Mucosa of rectum (tissue), 2 donors: ENCODE data around the gene C6orf120.
"Not testable (repeated sequence)": the region's sequence is repeated elsewhere in the genome, so short reads cannot be mapped to it uniquely, and the experiment has no call there.

Source experiments
- H3K27ac ChIP-seq, 2 donors: one replicate each; pipeline ENCODE4 v1.7.0; 2013; ENCODE audit warnings: inconsistent platforms in 2 of 2, low read depth in 2 of 2, low read length in 2 of 2
- H3K27me3 ChIP-seq, 2 donors: one replicate each; pipeline ENCODE4 v1.7.0; 2013; ENCODE audit warnings: low read length in 2 of 2; ENCODE audit not compliant: control insufficient read depth in 2 of 2, insufficient read depth in 2 of 2
- H3K36me3 ChIP-seq, 2 donors: one replicate each; pipeline ENCODE4 v1.7.0; 2013; ENCODE audit warnings: low read length in 2 of 2; ENCODE audit not compliant: control insufficient read depth in 2 of 2, insufficient read depth in 2 of 2
- H3K4me1 ChIP-seq, 2 donors: one replicate each; pipeline ENCODE4 v1.7.0; 2013; ENCODE audit warnings: low read length in 2 of 2, mild to moderate bottlenecking in 1 of 2; ENCODE audit not compliant: control insufficient read depth in 2 of 2, insufficient read depth in 2 of 2
- H3K4me3 ChIP-seq, 2 donors: one replicate each; pipeline ENCODE4 v1.7.0; 2013; ENCODE audit warnings: low read length in 2 of 2
- H3K9ac ChIP-seq, 2 donors: one replicate each; pipeline ENCODE4 v1.7.0; 2013; ENCODE audit warnings: low read length in 2 of 2, low read depth in 1 of 2, mild to moderate bottlenecking in 1 of 2
- H3K9me3 ChIP-seq, 2 donors: one replicate each; pipeline ENCODE4 v1.7.0; 2013; ENCODE audit warnings: low read length in 2 of 2; ENCODE audit not compliant: control insufficient read depth in 2 of 2
- donor health status: healthy.
- donor health status: Normal muscosa, but diverticular disease.

Gene C6orf120

DNA sequence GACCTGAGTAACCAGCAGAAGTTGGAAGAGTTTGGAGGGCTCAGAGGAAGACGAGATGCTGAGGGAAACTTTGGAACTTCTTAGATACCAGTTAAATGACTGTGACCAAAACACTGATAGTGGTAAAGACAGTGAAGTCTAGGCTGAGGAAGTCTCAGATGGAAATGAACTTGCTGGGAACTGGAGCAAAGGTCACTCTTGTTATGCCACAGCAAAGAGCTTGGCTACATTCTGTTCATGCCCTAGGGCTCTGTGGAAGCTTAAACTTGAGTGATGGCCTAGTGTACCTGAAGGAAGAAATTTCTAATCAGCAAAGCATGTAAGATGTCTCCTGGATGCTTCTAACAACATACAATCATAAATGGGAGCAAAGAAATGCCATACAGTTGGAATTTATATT lies 24.8 kb upstream of the C6orf120 start:
- no peak overlapping the region for H3K27ac ChIP-seq
- H3K27me3 ChIP-seq: no peaks in the 10 kb centered on the region
- H3K36me3 ChIP-seq: peaks cover 0 to 11% of the 10 kb centered on the region in 2 donors
- H3K9ac ChIP-seq: no peak overlapping the region
- no peak overlapping the region for H3K4me3 ChIP-seq
- no peaks in the 10 kb centered on the region for H3K4me1 ChIP-seq
- H3K9me3 ChIP-seq: no peaks in the 10 kb centered on the region

DNA sequence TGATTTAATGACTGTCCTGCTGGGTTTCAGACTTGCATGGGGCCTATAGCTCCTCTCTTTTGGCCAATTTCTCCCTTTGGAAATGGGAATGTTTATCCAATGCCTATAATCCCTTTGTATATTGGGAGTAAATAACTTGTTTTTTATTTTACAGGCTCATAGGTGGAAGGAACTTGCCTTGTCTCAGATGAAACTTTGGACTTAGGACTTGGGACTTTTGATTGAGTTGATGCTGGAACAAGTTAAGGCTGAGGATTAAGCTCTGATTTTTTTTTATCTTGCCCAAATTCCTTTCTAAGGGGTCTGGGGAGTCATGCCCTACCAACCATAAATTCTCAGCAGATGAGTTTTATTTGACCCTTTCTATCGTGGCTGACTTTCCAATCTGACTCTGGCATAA lies 23.6 kb upstream of the C6orf120 start:
- H3K9ac ChIP-seq: no peak overlapping the region
- no peak overlapping the region for H3K27ac ChIP-seq
- no peaks in the 10 kb centered on the region for H3K4me1 ChIP-seq
- no peak overlapping the region for H3K4me3 ChIP-seq
- no peaks in the 10 kb centered on the region for H3K9me3 ChIP-seq
- peaks cover 0 to 16% of the 10 kb centered on the region in 2 donors for H3K36me3 ChIP-seq
- no peaks in the 10 kb centered on the region for H3K27me3 ChIP-seq

DNA sequence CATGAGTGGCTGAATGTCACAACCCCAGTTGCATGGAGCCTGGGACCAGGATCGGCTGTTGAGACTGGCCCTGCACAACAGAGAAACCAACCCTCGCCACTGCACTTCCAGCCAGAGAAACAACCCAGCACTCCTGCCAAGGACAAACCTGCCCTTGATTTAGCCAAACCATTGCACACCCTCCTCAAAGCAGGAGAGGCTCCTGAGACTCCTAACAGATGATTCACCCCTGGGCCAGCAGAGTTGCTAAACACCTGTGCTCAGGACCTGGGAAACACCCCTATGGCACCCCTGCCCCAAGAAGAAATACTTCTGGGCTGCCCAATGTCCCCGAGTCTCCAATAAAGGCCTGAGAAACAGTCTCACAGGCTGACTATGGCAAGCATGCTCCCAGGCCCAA lies 17.9 kb upstream of the C6orf120 start:
- no peaks in the 10 kb centered on the region for H3K27me3 ChIP-seq
- H3K9ac ChIP-seq: no peak overlapping the region
- peaks cover 0 to 7% of the 10 kb centered on the region in 2 donors for H3K9me3 ChIP-seq
- H3K4me3 ChIP-seq: no peak overlapping the region
- no peak overlapping the region for H3K27ac ChIP-seq
- H3K36me3 ChIP-seq: peaks cover 8 to 29% of the 10 kb centered on the region in 2 donors
- no peaks in the 10 kb centered on the region for H3K4me1 ChIP-seq

DNA sequence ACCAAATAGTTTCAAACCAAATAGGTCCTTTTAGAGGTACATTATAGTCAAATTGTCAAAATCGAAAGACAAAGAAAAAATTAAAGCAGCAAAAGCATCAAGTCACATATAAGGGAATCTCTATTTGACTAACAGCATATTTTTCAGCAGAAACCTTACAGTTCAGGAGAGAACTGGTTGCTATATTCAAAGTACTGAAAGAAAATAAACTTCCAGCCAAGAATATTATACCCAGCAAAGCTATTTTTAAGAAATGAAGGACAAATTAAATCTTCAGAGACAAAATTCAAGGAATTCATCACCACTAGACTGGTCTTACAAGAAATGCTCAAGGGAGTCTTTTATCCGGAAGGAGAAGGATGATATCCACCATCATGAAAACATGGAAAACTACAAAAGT lies 16.1 kb upstream of the C6orf120 start:
- peaks cover 8 to 26% of the 10 kb centered on the region in 2 donors for H3K36me3 ChIP-seq
- H3K27me3 ChIP-seq: no peaks in the 10 kb centered on the region
- H3K9me3 ChIP-seq: peaks cover 0 to 7% of the 10 kb centered on the region in 2 donors
- H3K4me3 ChIP-seq: no peak overlapping the region
- H3K9ac ChIP-seq: no peak overlapping the region
- H3K27ac ChIP-seq: no peak overlapping the region
- H3K4me1 ChIP-seq: no peaks in the 10 kb centered on the region

DNA sequence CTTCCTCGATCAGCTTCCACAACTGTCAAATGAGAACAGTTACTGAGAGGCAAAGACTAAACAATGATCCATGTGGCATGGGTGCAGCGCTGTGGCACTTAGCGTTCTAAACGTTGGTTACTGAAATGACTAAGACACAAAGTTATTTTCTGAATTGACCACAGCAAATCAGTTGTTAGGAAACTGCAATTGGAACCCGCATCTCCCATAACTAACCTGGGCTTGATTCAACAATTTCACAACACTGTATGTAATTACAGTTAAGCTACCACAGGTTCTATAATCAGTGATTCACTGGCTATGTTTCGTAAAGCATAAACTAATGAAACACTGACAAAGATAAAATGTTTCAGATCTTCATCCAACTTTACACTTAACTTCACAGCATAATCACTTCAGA lies 12.6 kb upstream of the C6orf120 start:
- Histone ChIP-seq H3K27me3 (no peaks in the 10 kb centered on the region), H3K36me3 (peaks cover 8 to 13% of the 10 kb centered on the region in 2 donors), H3K27ac (no peak overlapping the region), H3K4me1 (no peaks in the 10 kb centered on the region), H3K4me3 (no peak overlapping the region), H3K9me3 (peaks cover 0 to 7% of the 10 kb centered on the region in 2 donors), H3K9ac (no peak overlapping the region)

DNA sequence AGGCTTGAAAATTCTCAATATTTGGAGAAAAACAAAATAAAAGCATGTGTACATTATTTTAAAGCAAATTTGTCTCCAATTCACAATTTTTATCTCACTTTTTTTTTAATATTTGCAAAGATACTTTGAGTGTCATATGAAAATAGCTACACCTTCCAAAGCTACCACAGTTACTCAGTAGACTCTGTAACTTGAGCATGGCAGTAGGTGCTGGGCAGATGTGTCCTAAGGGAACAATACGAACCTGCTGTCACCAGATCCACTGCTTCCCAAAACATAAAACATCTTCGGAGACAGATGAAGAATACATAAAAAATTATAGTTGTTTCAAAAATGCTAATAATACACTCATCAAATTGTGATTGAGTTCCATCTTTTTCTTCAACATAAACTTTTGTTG lies 10.7 kb upstream of the C6orf120 start:
- peaks cover 8 to 10% of the 10 kb centered on the region in 2 donors for H3K36me3 ChIP-seq
- H3K4me3 ChIP-seq: no peak overlapping the region
- peaks cover 0 to 10% of the 10 kb centered on the region in 2 donors for H3K9me3 ChIP-seq
- H3K27ac ChIP-seq: no peak overlapping the region
- no peaks in the 10 kb centered on the region for H3K27me3 ChIP-seq
- no peaks in the 10 kb centered on the region for H3K4me1 ChIP-seq
- no peak overlapping the region for H3K9ac ChIP-seq

DNA sequence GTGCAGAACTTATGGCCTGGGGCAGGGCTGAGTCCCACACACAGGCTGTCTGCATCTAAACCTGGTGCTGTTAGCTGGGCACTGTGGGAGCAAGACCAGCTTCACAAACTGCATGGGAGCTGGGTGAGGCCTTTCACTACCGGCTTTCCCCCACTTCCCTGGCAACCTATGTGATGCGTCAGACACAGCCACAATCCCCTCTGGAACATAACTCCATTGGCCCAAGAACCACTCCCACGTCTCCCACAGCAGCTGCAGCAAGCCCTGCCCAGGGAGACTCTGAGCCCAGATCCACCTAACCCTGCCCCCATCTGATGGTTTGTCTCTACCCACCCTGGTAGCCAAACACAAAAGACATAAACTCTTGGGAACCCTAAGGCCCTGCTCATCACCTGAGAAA lies 9.4 kb upstream of the C6orf120 start:
- Histone ChIP-seq H3K27ac (no peak overlapping the region), H3K27me3 (no peaks in the 10 kb centered on the region), H3K36me3 (peaks cover 4 to 5% of the 10 kb centered on the region in 2 donors), H3K4me3 (no peak overlapping the region), H3K9me3 (peaks cover 0 to 3% of the 10 kb centered on the region in 2 donors), H3K9ac (no peak overlapping the region), H3K4me1 (no peaks in the 10 kb centered on the region)

DNA sequence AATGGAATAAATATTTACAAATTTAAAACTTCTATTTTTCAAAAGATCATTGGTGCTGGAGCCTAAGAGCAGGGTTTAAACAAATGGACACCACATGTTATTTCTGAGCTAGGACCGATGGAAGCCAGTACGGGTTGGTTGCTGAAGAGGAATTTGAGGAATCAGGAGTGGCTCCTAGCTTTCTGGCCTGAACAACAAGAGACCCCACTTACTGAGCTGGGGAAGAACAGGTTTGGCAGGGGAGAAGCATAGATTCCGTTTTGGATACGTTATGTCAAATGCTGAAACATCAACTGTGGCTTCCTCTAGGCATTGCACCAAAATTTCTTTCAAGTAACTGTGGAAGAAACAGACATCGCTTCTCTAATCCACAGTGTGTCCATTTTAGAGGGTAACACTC lies 6.8 kb upstream of the C6orf120 start:
- H3K9ac ChIP-seq: no peak overlapping the region
- H3K36me3 ChIP-seq: peaks cover 2 to 3% of the 10 kb centered on the region in 2 donors

DNA sequence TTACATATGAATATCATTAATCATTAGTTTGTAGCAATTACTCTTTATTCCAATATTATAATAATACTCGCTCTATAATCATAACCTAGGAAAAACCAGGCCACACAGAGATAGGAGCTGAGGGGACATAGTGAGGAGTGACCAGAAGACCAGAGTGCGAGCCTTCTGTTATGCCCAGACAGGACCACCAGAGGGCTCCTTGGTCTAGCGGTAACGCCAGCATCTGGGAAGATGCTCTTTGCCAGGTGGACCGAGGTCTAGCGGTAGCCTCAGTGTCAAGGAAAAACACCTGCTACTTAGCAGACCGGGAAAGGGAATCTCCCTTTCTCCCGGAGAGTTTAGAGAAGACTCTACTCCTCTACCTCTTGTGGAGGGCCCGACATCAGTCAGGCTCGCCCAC lies 4.8 kb upstream of the C6orf120 start:
- H3K27me3 ChIP-seq, H3K9ac ChIP-seq, H3K9me3 ChIP-seq, H3K27ac ChIP-seq, H3K36me3 ChIP-seq, H3K4me3 ChIP-seq: not testable (repeated sequence)
- peaks cover 9 to 13% of the 10 kb centered on the region in 2 donors for H3K4me1 ChIP-seq

More for the DNA sequence above, 6.8 kb upstream of the C6orf120 start:
- Histone ChIP-seq H3K4me3 (no peak overlapping the region), H3K4me1 (peaks cover 3% of the 10 kb centered on the region in 2 donors), H3K27ac (no peak overlapping the region), H3K9me3 (peaks cover 0 to 3% of the 10 kb centered on the region in 2 donors), H3K27me3 (no peaks in the 10 kb centered on the region)

DNA sequence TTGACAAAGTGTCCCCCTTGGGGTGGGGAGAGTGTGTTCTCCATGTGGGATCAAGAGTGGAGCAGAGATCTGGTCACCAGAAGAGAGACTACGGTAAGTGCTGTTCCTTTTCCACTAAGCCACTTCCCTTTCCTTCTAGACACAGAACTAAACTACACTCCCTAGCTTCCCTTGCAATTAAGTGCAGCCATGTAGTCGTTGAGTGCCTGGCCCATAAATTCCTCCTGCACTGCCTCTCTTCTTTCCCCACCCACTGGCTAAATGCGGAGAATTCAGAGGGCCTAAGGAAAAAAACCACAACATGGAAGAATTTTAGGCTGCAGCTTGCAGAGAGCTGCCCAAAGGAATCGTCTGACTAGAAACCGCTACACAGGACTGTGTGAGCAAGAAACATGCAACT lies 1.6 kb upstream of the C6orf120 start:
- Histone ChIP-seq H3K36me3 (peaks cover 2 to 7% of the 10 kb centered on the region in 2 donors), H3K9ac (peak overlapping the region; percentile 11 to 26), H3K27ac (peak overlapping the region in 1 of 2 donors; percentile 32), H3K4me1 (peaks cover 25 to 27% of the 10 kb centered on the region in 2 donors), H3K9me3 (peaks cover 0 to 3% of the 10 kb centered on the region in 2 donors), H3K27me3 (no peaks in the 10 kb centered on the region), H3K4me3 (peak overlapping the region; percentile 19 to 93)
